Measurements from ENCODE around the gene ZNF804B. TPM values are rescaled to one million over a fixed set of nuclear protein-coding genes. Genes with fewer than 3 reads are reported as not detected.

Gene ZNF804B
- total RNA-seq, 2 experiments from 2014 or later, result not detected

GRCh38 chr7:88826222-88826621 lies 66.7 kb downstream of the ZNF804B start:
- CTCF ChIA-PET, result no interaction called here
- POLR2A ChIA-PET, result no interaction called here

- CTCF ChIA-PET, result no interaction called here
- POLR2A ChIA-PET, result no interaction called here
Measured at GRCh38 chr7:88835147-88835728, 75.7 kb downstream of the ZNF804B start.

- ChIA-PET CTCF (no interaction called here), POLR2A (no interaction called here)
Measured at GRCh38 chr7:88842201-88842600, 82.7 kb downstream of the ZNF804B start.

GRCh38 chr7:88845091-88845490 lies 85.6 kb downstream of the ZNF804B start:
- ChIA-PET POLR2A (no interaction called here), CTCF (no interaction called here)

DNA sequence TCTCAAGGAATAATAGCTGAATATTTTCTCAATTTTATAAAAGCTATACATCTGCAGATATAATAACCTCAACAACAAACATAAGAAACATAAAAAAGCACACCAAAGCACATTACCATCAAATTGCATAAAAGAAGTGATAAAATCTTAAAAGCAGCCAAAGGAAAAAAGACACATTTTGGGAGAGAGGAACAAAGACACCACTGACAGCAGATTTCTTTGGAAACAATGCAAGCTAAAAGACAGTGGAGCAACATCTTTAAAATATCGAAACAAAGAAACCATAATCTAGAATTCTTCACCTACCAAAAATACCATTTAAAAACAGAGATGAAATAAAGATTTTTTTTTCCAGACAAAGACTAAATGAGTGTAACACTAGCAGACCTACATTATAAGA lies 91.7 kb downstream of the ZNF804B start:
- ChIA-PET CTCF (no interaction called here), POLR2A (no interaction called here)

DNA sequence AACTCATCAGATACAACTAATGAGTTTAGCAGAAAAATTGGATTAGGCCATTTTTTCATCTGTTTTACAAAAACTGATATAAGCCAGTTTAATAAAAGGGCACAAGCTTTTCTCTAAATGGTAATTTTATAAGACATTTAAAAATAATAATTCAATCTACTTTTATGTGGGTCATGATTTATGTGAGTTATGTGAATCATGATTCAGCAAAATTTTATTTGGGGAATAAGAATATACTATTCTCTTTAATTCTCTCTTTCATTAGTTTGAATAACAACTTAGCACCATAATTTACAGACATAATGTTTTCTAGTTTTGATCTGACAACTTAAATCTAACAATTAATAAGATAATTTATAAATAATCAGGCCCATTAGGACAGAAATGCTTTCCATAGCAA lies 99.8 kb downstream of the ZNF804B start:
- POLR2A ChIA-PET, result no interaction called here
- CTCF ChIA-PET, result no interaction called here

GRCh38 chr7:88866265-88866863 lies 106.9 kb downstream of the ZNF804B start:
- POLR2A ChIA-PET, result no interaction called here
- CTCF ChIA-PET, result no interaction called here

GRCh38 chr7:88867158-88867557 lies 107.7 kb downstream of the ZNF804B start:
- POLR2A ChIA-PET, result no interaction called here

GRCh38 chr7:88868456-88868855 lies 109.0 kb downstream of the ZNF804B start:
- ChIA-PET CTCF (no interaction called here), POLR2A (no interaction called here)

More at GRCh38 chr7:88867158-88867557, 107.7 kb downstream of the ZNF804B start:
- CTCF ChIA-PET, result no interaction called here

DNA sequence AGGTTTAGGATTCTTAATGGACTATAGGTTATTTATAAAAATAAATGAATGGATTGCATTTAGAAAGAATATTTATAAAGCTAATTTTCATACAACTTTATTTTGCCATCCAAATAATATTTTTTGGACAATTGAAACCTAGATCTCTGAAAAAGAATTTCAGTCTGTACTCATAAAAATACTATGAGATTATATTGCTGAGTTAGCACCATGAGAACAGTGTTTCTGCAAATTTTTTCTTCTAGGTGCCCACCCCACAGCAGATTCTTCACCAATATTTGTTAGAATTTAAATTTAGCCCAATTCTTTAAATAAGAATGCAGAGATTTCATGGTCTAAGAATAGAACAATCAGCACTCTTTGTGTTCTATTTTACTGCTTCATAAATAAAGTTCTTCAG lies 121.6 kb downstream of the ZNF804B start:
- CTCF ChIA-PET, result no interaction called here
- POLR2A ChIA-PET, result no interaction called here

DNA sequence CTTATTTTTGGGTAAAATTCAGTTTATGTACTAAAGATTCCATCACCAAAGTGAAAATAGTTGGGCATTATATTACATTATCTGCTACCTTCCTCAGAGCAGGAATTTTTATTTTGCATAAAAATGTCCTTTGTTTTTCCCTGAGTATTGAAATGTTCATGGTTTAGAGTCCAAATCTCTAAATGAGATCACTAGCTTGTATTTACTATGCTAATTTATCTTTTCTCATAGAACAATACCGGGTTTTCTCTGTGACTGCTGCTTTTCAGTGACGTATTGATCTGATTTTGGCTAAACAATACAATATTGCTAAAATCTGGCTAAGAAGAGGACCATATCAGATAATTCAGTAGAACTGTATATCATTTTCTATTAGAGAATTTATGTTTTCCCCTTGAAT lies 125.6 kb downstream of the ZNF804B start:
- ChIA-PET CTCF (no interaction called here), POLR2A (no interaction called here)

DNA sequence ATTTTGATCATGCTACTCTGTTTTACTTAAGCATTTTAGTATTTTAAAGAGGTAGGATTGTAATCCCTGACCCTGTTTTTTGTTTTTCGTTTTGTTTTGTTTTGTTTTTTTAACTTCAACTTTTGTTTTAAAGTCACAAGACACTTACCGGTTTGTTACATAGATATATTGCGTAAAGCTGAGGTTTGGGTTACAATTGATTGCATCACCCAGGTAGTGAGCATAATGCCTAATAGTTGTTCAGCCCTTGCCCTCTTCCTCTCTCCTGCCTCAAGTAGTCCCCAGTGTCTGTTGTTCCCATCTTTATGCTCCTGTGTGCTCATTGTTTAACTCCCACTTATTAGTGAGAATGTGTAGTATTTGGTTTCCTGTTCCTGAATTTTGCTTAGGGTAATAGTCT lies 129.2 kb downstream of the ZNF804B start:
- POLR2A ChIA-PET, result no interaction called here

DNA sequence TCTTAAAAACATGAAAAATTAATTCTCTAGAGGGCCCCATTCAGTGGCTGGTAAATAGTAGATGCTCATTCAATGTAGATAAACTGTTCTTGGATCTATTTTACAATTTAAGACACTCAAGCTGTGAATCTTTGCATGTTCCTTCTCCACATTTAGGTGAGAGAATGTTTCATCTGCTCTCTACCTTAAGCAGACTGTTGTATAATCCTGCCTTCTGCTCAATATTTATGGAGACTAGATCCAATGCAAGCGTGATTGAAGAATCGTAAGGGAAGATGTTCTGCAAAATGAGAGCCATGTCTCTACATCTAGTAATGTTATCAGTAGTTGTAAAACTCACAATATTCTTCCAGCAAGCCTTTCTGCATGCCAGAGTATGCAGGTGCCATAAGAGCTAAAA lies 151.0 kb downstream of the ZNF804B start:
- ChIA-PET CTCF (no interaction called here), POLR2A (no interaction called here)

More for the DNA sequence above, 129.2 kb downstream of the ZNF804B start:
- CTCF ChIA-PET, result no interaction called here

DNA sequence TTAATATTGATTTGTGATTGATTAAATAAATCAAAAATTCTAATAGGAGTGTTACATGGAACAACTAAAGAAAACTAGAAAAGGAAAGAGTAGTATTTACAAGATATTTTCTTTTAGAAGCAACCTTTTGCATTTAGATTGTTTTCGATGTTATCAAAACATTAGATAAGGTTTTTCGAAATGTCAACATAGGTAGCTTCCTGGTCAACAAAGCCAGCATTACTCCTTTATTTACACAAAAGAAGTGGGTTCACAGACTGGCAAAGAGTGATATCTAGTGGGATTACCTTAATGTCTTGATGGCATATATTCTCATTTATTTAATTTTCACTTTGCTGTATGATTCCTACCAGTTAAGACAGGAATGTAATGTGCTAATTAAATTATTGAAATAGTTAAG lies 153.4 kb downstream of the ZNF804B start:
- POLR2A ChIA-PET, result no interaction called here
- CTCF ChIA-PET, result no interaction called here

DNA sequence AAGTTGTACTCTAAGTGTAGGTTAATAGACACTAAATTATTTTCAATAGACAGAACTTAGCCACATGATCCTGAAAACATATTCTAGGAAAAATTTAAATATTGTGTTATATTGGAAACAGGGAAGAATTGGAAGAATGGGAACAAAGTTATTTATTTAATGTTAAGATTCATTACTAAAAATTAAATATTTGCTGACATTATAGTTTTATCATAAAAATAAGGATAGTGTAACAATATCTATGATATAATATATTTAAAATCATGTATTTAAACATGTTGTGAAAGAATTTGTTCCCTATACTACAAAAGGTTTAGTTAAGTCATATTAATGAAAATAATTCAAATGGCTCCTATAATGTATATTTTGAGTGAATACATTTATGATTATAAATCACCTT lies 156.1 kb downstream of the ZNF804B start:
- ChIA-PET CTCF (no interaction called here), POLR2A (no interaction called here)

- POLR2A ChIA-PET, result no interaction called here
- CTCF ChIA-PET, result no interaction called here
Measured at GRCh38 chr7:88919478-88920131, 160.1 kb downstream of the ZNF804B start.

- ChIA-PET CTCF (no interaction called here), POLR2A (no interaction called here)
Measured at GRCh38 chr7:88922944-88923343, 163.4 kb downstream of the ZNF804B start.

DNA sequence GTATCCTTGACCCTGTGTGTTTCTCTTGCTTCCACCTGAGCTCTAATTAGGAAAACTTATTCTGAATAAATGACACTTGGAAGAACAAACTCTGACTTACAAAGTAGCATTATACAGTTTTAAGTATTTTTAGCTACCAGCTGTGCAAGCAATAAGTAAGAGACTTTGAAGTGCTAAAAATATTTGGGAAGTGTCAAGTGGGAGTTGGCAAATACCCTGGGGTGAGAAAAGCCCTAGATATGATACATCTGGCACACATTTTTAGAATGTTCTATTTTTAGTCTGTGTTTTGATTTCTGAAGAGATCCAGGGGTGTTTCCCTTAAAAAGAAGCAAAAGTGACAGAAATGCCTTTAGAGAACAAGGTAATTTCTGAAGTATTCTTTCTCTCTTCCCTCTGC lies 168.8 kb downstream of the ZNF804B start:
- ChIA-PET POLR2A (no interaction called here), CTCF (no interaction called here)

GRCh38 chr7:88929719-88930118 lies 170.2 kb downstream of the ZNF804B start:
- ChIA-PET POLR2A (no interaction called here), CTCF (no interaction called here)

GRCh38 chr7:88933285-88933684 lies 173.8 kb downstream of the ZNF804B start:
- POLR2A ChIA-PET, result no interaction called here
- CTCF ChIA-PET, result no interaction called here

- CTCF ChIA-PET, result no interaction called here
- POLR2A ChIA-PET, result interaction anchor here (0.6 kb wide), 1 partner anchor 60 kb away, joined by 5 read pairs; no protein-coding TSS in a partner anchor
Measured at GRCh38 chr7:88942815-88943501, 183.5 kb downstream of the ZNF804B start.

All from activated CD8-positive, alpha-beta memory T cell treated with anti-CD3 and anti-CD28 coated beads for 36 hours (primary cell).